Left cardiac atrium (tissue), 4 donors: ENCODE data around the gene LMOD2. TPM values are rescaled to one million over a fixed set of nuclear protein-coding genes. Genes with fewer than 3 reads are reported as not detected.

Experiments
- ATAC-seq, 2 donors: fragments of 200-7000 bp; cut with Tn5 transposase; one replicate each; pipeline ENCODE4 v1.9.1; 2020; ENCODE audit warnings: mild to moderate bottlenecking in 2 of 2, moderate library complexity in 2 of 2
- DNase-seq: peaks from one replicate; pipeline ENCODE4 v3.0.0-alpha.2; 2020
- intact Hi-C, 2 donors: fragments of 100-400 bp; cut with DNase I; formaldehyde crosslinking; loops; one replicate each; pipeline versions ENCODE4 v1.14.1 to v1.15.1; 2022 to 2023
- total RNA-seq, 2 donors: library from RNA; stranded (reverse); fragmentation: NEBNext Ultra II Directional; extraction: Animal tissue kit (Norgen Biotek cat#: 25700); gene quantifications; one replicate each; pipeline ENCODE4 v1.2.1, GENCODE V29; 2021
- donor health status: DM: no; HTN: yes; CAD: no.
- donor health status: DM: no; HTN: yes; CAD: no; lungs with severe emphysema.
- donor health status: DM: yes; HTN: yes; CAD: no.
- donor health status: Dilated cardiomyopathy.

LMOD2 gene
- total RNA-seq, 2 donors from 2014 or later = 220 to 376 TPM

DNA sequence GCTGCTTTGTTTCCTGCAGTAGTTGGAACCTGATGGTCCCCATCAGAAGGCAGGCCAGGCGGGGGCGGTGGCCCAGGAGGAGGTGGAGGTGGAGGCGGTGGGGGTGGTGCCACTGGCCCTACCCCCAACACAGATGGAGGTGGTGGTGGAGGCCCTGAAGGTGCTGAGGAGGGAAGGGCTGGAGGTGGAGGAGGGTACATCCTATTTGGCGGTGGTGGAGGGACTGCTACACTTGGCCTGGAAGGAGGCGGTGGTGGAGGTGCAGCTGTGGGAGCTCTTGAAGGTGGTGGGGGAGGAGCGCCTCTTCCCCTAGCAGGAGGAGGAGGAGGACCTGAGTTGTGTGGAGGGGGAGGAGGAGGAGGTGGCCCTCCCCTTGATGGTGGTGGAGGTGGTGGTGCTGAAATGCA is 36.8 kb downstream of the LMOD2 start:
- no peak for DNase-seq
- intact Hi-C loops = loop anchor here in 1 of 2 donors (10.0 kb wide), 1 partner anchor 138 kb away; the partner anchor contains the start of gene NDUFA5
- no peak for ATAC-seq

DNA sequence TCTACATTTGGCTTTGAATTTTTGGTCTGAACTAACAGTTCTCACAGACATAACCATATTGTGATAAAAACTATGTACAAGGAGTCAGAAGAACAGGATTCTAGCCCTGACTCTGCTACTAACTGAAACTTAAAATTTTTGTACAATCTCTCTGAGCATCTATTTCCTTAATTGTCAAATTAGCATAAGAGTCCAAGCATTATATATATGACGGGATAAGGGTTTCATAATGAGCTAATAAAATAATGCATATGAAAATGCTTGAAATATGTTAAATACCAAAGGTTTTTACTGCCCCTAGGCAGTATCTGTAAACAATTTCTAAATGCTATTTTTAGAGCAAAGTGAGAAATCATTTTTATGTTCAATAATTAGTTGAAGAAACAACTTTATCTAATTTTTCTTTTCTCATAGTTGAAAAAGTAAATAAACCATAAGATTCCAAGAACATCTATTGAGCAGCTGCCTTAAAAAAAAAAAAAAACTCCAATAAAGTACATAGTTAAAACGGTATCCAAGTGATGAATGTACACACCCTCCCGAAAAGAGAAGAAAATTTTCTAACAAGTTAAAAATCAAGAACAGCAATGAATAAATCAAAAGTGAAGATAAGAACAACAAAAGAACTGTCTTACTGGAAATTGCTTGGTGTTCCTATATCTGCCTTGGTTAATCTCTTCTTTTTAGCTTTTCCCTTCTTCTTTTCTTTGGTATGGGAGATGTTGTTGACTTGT is 40.4 kb downstream of the LMOD2 start:
- DNase-seq (no peak), ATAC-seq (no peak)
- intact Hi-C loops = loop anchor here in 1 of 2 donors (5.0 to 10.0 kb wide), 2 partner anchors 59 to 141 kb away; partner anchors contain the start of gene NDUFA5

DNA sequence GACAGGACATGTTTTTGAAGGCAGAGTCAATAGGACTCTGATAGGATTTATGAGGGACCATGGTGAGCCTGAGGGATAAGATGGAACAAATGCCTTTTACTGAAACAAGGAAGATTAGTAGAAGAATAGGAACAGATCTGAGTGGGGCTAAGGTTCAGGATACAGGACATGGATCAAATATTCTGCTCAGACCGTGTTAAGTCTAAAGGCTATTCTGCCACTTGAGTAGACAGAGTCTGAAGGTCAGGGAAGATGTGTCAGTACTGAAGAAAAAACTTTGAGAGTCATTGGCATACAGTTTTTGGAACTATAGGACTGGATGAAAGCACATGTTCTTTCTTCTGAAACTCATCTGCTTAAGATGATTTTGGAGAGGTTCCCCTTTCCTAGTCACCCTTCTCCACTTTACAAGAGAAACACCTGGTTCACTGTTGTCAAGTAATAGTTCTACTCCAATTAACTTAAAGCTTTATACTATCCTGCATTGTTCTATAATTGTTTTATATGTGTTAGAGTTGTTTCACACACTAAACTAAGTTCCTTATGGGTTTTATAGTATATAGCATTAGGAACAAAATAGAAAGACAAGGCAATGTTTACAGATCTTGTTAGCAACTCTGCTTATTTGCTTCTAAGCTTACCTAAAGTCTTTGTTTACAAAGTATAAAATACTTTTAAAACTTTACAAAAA is 49.7 kb downstream of the LMOD2 start:
- no peak for DNase-seq
- intact Hi-C loops = no loop called here
- ATAC-seq = no peak

DNA sequence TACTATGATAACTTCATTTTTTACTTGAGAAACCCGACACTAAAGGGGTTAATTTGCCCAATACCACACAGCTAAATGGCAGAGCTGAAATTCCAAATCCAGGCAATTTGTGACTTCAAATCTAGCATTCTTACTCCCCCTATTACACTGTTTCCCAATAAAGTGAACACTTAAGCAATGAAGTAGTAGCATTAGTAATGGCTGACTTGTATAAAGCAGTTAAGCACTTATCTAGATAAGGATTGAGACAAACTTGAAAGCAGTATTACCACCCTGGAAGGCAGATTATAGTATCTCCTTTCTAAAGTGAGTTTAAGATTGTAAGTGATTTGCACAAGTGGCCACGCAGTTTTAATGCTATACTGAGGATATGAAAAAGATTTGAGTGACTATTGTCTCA is 53.9 kb downstream of the LMOD2 start:
- ATAC-seq (no peak), DNase-seq (no peak)
- intact Hi-C loops = no loop called here

DNA sequence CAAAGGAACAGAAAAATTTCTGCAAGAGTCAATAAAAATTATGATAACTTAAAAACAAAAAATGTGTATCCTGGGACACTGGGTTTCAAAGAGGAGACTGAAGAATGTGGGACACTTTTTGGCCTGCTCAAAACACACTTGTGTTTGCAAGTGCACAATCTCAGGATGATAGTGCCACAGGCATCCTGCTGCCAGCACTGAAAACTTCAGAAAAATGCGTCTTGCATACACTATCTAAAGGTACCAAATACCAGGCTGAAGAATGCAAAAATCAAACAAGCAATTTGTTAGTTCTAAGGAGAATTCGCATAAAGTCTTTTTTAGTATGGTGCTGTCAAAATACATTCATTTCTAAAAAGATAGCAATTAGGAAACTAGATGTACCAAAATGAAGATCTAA is 55.0 kb downstream of the LMOD2 start:
- intact Hi-C loops = loop anchor here in 1 of 2 donors (5.0 kb wide), 1 partner anchor 37 kb away; the partner anchor contains the start of gene WASL
- DNase-seq = no peak
- no peak for ATAC-seq

DNA sequence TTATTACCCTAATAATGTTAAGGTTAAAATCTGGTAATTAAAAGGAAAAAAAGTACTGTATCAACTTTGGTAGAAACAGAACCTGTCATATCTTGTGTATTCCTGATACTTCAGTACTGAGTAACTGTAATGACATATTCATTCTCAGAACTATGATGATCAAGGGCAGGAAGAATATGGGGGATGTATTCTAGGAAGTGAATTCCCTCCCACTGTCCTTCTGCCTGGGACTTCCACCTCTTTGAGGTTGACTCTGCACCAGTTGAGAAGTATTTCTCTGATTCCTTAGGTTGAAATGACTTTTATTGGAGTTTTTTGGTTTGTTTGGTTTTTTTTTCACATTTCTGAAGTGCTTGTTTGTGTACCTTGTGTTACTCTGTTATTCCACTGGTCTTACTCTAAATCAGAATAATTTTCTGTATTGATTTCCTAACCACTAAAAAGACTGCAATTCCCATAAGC is 56.2 kb downstream of the LMOD2 start:
- intact Hi-C loops = loop anchor here in 1 of 2 donors (5.0 kb wide), 1 partner anchor 35 kb away; the partner anchor contains the start of gene WASL
- DNase-seq = no peak

DNA sequence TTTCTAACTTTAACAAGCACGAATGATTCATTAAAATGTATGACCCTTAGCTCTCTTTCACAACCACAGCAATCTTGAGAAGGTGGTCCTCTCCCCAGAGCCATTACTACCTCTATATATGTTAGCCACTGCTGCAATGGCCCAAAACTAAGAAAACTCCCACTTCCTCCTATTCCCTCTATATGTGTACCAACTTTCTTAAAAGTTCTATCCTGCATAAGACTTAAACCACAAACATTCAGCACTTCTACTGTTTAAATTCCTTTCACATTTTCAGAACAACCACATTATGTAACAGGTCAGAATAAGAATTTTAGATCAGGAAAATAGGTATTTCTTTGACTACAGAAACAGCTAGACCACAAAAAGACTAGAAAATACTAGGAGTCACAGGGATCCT is 57.0 kb downstream of the LMOD2 start:
- no peak for ATAC-seq
- DNase-seq = no peak
- intact Hi-C loops = loop anchor here in 1 of 2 donors (5.0 kb wide), 1 partner anchor 35 kb away; the partner anchor contains the start of gene WASL

More for the DNA sequence above, 56.2 kb downstream of the LMOD2 start:
- peak in 1 of 2 donors; percentile 49 for ATAC-seq

Other genes starting within 250 kb of the LMOD2 start
- gene IQUB, start 121.3 kb upstream of the LMOD2 start, total RNA-seq = under 1 TPM; 0.24 to 0.38 TPM
- 100 to 1,000 TPM; 240 to 283 TPM for gene NDUFA5, start 98.0 kb upstream of the LMOD2 start, total RNA-seq
- 10 to 100 TPM; 18.9 to 34.3 TPM for gene ASB15, start 54.0 kb upstream of the LMOD2 start, total RNA-seq
- gene WASL, start 93.1 kb downstream of the LMOD2 start, total RNA-seq = 10 to 100 TPM; 25.1 to 26.8 TPM
- not detected for gene HYAL4, start 189.3 kb downstream of the LMOD2 start, total RNA-seq